Measurements from ENCODE around the gene RAMP2. TPM values are rescaled to one million over a fixed set of nuclear protein-coding genes. Genes with fewer than 3 reads are reported as not detected.
A peak's percentile ranks its signal among the peaks of the same experiment; 100 is the strongest.

Gene RAMP2
- total RNA-seq, 2 experiments from 2014 or later, result not detected

DNA sequence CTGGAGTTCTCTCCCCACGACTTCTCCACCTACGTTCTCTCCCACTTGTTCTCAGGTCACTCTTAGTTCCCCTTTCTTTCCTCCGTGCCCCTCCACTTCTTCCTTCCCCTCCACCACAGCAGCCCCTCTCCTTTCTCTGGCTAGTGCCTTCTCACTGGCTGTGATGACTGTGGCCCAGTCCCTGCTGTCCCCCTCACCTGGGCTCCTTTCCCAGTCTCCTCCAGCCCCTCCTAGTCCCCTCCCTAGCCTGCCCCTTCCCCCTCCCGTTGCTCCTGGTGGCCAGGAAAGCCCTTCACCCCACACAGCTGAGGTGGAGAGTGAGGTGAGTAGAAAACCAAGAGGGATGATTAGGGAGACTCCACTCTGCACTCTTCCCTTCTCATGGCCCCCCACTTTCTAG, 34.0 kb downstream of the RAMP2 start:
- H3K27ac Mint-ChIP-seq, result no peak overlapping the region
- POLR2A ChIA-PET, result interaction anchor here (1.5 kb wide), 1 partner anchor 13 kb away, joined by 5 read pairs; no protein-coding TSS in a partner anchor

GRCh38 chr17:42795465-42795864, 34.4 kb downstream of the RAMP2 start:
- Mint-ChIP-seq H3K27me3 (no peaks in the 10 kb centered on the region), H3K4me1 (ENCODE audit: low read depth) (peaks cover 16% of the 10 kb centered on the region), H3K27ac (no peak overlapping the region), H3K4me3 (no peak overlapping the region), H3K36me3 (ENCODE audit: low read depth) (peaks cover 10% of the 10 kb centered on the region), H3K9me3 (peaks cover 2% of the 10 kb centered on the region)
- intact Hi-C loops (cut with micrococcal nuclease), result no loop called here
- ChIA-PET POLR2A (interaction anchor here (1.5 kb wide), 1 partner anchor 14 kb away, joined by 5 read pairs; no protein-coding TSS in a partner anchor), CTCF (interaction anchor here (1.1 kb wide), 1 partner anchor 25 kb away, joined by 3 read pairs; no protein-coding TSS in a partner anchor)
- TF ChIP-seq, protein P1, sequence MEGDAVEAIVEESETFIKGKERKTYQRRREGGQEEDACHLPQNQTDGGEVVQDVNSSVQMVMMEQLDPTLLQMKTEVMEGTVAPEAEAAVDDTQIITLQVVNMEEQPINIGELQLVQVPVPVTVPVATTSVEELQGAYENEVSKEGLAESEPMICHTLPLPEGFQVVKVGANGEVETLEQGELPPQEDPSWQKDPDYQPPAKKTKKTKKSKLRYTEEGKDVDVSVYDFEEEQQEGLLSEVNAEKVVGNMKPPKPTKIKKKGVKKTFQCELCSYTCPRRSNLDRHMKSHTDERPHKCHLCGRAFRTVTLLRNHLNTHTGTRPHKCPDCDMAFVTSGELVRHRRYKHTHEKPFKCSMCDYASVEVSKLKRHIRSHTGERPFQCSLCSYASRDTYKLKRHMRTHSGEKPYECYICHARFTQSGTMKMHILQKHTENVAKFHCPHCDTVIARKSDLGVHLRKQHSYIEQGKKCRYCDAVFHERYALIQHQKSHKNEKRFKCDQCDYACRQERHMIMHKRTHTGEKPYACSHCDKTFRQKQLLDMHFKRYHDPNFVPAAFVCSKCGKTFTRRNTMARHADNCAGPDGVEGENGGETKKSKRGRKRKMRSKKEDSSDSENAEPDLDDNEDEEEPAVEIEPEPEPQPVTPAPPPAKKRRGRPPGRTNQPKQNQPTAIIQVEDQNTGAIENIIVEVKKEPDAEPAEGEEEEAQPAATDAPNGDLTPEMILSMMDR (IDR thresholded peaks at IDR 0.05), result no peak
- no peak for DNase-seq
- no peak for ATAC-seq

More for the DNA sequence above, 34.0 kb downstream of the RAMP2 start:
- Mint-ChIP-seq H3K4me1 (ENCODE audit: low read depth) (peaks cover 16% of the 10 kb centered on the region), H3K9me3 (peaks cover 2% of the 10 kb centered on the region), H3K4me3 (no peak overlapping the region), H3K36me3 (ENCODE audit: low read depth) (peaks cover 10% of the 10 kb centered on the region), H3K27me3 (no peaks in the 10 kb centered on the region)
- TF ChIP-seq, protein P1 (IDR thresholded peaks at IDR 0.05), result no peak
- CTCF ChIA-PET, result interaction anchor here (1.1 kb wide), 1 partner anchor 25 kb away, joined by 3 read pairs; no protein-coding TSS in a partner anchor
- ATAC-seq, result no peak
- intact Hi-C loops (cut with micrococcal nuclease), result no loop called here
- DNase-seq, result no peak

DNA sequence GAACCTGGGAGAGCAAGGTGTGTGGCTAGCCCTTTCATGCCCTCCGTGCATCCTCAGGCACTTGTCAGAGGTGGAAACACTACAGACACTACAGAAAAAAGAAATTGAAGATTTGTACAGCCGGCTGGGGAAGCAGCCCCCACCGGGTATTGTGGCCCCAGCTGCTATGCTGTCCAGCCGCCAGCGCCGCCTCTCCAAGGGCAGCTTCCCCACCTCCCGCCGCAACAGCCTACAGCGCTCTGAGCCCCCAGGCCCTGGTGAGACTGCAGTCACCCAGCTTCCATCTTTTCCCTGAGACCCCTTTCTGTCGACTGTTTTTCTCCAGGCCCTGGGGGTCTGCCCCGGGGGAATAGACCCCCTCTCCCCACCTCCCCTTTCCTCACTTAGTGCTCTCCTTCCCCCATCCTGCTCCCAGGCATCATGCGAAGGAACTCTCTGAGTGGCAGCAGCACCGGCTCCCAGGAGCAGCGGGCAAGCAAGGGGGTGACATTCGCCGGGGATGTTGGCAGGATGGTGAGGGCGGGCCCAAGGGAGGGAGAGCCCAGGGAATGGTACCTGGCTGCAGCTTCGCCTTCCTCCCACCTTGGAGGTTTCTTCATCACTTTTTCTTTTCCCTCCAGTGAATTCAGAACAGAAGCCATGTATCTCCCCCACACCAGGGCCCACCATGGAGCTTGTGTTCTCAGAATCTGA, 35.2 kb downstream of the RAMP2 start:
- Mint-ChIP-seq H3K4me1 (ENCODE audit: low read depth) (peaks cover 16% of the 10 kb centered on the region), H3K9me3 (peaks cover 2% of the 10 kb centered on the region), H3K27ac (no peak overlapping the region), H3K27me3 (no peaks in the 10 kb centered on the region), H3K36me3 (ENCODE audit: low read depth) (peaks cover 10% of the 10 kb centered on the region), H3K4me3 (no peak overlapping the region)
- no peak for ATAC-seq
- ChIA-PET POLR2A (interaction anchor here (1.5 kb wide), 1 partner anchor 14 kb away, joined by 5 read pairs; no protein-coding TSS in a partner anchor), CTCF (interaction anchor here (1.1 to 2.3 kb wide), 3 partner anchors 24 to 218 kb away, joined by 3 to 11 read pairs (median 5); no protein-coding TSS in a partner anchor)
- intact Hi-C loops (cut with micrococcal nuclease), result no loop called here
- no peak for DNase-seq
- TF ChIP-seq, protein P1 (IDR thresholded peaks at IDR 0.05), result no peak

GRCh38 chr17:42797067-42798007, 36.3 kb downstream of the RAMP2 start:
- Mint-ChIP-seq H3K27me3 (no peaks in the 10 kb centered on the region), H3K9me3 (peaks cover 2% of the 10 kb centered on the region), H3K4me3 (peak overlapping the region; percentile 92), H3K27ac (peak overlapping the region; percentile 9), H3K36me3 (ENCODE audit: low read depth) (peaks cover 10% of the 10 kb centered on the region), H3K4me1 (ENCODE audit: low read depth) (peaks cover 16% of the 10 kb centered on the region)
- CTCF ChIA-PET, result interaction anchor here (1.0 to 2.3 kb wide), 6 partner anchors 19 to 219 kb away, joined by 3 to 11 read pairs (median 4); partner anchors contain the start of gene VPS25
- TF ChIP-seq, protein P1 (IDR thresholded peaks at IDR 0.05), result no peak
- DNase-seq (no peak), ATAC-seq (no peak)
- POLR2A ChIA-PET, result interaction anchor here (0.6 to 1.8 kb wide), 6 partner anchors 14 to 167 kb away, joined by 3 to 4 read pairs (median 4); partner anchors contain the start of gene AARSD1
- intact Hi-C loops (cut with micrococcal nuclease), result no loop called here
